GM12892 (cell line): ENCODE results near the gene HLA-DMA.

Experiments
- POLR2A ChIP-seq: IDR thresholded peaks from 2 replicates; pipeline ENCODE4 v1.6.1; 2011; ENCODE audit warnings: low read depth, low read length, control low read depth
- POLR2AphosphoS5 ChIP-seq: IDR thresholded peaks from 2 replicates; pipeline ENCODE4 v1.6.1; 2011; ENCODE audit warnings: low read depth, low read length, control low read depth

- TF ChIP-seq POLR2AphosphoS5 (peak; percentile 85), POLR2A (peak; percentile 67)
Measured at GRCh38 chr6:32933661-32934085, 19.2 kb downstream of the HLA-DMA start.
